Measurements from ENCODE around the gene ADAMTS14. TPM values are rescaled to one million over a fixed set of nuclear protein-coding genes. Genes with fewer than 3 reads are reported as not detected.

Gene ADAMTS14
- total RNA-seq, 2 donors from 2014 or later, result 0.44 to 0.79 TPM

DNA sequence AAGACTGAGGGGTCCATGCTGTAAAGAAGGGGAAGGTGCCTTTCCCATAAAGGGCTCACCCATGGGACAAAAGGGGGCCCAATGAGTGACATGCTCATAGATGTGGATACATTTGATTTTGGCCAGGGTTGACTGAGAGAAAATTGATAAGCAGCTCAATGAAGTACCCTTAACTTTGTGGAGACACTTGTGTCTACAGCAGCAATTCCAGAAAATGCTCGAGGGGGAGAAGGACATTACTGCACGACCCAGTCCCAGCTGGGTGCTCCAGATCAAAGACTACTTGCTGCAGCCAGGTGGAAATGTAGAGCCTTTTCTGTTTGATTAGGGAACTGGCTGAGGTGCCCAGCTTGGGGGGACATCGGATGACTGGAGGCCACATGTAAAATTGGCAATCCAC, 22.2 kb upstream of the ADAMTS14 start:
- no peak for DNase-seq
- Histone ChIP-seq H3K27me3 (ENCODE audit: control insufficient read depth, insufficient read depth, low read length, poor library complexity, severe bottlenecking) (no peaks in the 10 kb centered on the region), H3K9ac (ENCODE audit: extremely low read depth, low read length, poor library complexity, severe bottlenecking) (no peak overlapping the region), H3K36me3 (ENCODE audit: control insufficient read depth, insufficient read depth, low read length) (no peaks in the 10 kb centered on the region), H3K4me1 (ENCODE audit: control insufficient read depth, insufficient read depth, low read length) (no peaks in the 10 kb centered on the region), H3K9me3 (ENCODE audit: control insufficient read depth, low read length) (peaks cover 21% of the 10 kb centered on the region), H3K4me3 (ENCODE audit: low read length) (no peak overlapping the region), H3K27ac (ENCODE audit: low read depth, low read length) (no peak overlapping the region)
- peaks cover 2% of the 10 kb centered on the region for H3K27me3 Mint-ChIP-seq (ENCODE audit: insufficient read depth)
- H3K4me1 Mint-ChIP-seq, result no peaks in the 10 kb centered on the region
- TF ChIP-seq, protein P1, sequence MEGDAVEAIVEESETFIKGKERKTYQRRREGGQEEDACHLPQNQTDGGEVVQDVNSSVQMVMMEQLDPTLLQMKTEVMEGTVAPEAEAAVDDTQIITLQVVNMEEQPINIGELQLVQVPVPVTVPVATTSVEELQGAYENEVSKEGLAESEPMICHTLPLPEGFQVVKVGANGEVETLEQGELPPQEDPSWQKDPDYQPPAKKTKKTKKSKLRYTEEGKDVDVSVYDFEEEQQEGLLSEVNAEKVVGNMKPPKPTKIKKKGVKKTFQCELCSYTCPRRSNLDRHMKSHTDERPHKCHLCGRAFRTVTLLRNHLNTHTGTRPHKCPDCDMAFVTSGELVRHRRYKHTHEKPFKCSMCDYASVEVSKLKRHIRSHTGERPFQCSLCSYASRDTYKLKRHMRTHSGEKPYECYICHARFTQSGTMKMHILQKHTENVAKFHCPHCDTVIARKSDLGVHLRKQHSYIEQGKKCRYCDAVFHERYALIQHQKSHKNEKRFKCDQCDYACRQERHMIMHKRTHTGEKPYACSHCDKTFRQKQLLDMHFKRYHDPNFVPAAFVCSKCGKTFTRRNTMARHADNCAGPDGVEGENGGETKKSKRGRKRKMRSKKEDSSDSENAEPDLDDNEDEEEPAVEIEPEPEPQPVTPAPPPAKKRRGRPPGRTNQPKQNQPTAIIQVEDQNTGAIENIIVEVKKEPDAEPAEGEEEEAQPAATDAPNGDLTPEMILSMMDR (conservative IDR thresholded peaks at IDR 0.05), result no peak
- 82 to 89% methylated on average over 3 of the region's 3 CpGs for WGBS, 2 experiments (ENCODE audit: insufficient coverage in 1 of 2, insufficient read length in 1 of 2)
- peaks cover 2% of the 10 kb centered on the region for H3K36me3 Mint-ChIP-seq (ENCODE audit: low read depth)
- H3K9me3 Mint-ChIP-seq, result peaks cover 61% of the 10 kb centered on the region
- H3K27ac Mint-ChIP-seq, result no peak overlapping the region
- no peak overlapping the region for H3K4me3 Mint-ChIP-seq

DNA sequence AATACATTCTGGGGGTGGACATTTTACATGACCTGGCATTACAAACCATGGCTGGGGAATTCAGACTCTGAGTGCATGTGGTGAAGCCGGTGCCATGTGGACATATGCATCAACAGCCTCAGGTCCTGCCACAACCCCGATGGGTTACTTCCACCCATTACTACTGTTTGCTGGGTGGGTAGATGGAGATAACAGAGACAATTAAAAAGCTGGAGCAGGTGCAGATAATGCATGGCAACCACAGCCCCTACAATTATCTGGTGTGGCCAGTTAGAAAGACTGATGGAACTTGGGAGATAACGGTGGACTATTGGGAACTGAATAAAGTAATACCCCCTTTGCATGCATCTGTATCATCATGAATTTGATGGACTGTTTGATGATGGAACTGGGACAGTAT, 21.6 kb upstream of the ADAMTS14 start:
- H3K27me3 Mint-ChIP-seq (ENCODE audit: insufficient read depth), result peaks cover 2% of the 10 kb centered on the region
- peaks cover 61% of the 10 kb centered on the region for H3K9me3 Mint-ChIP-seq
- Histone ChIP-seq H3K27ac (ENCODE audit: low read depth, low read length) (no peak overlapping the region), H3K36me3 (ENCODE audit: control insufficient read depth, insufficient read depth, low read length) (no peaks in the 10 kb centered on the region), H3K4me1 (ENCODE audit: control insufficient read depth, insufficient read depth, low read length) (no peaks in the 10 kb centered on the region), H3K9ac (ENCODE audit: extremely low read depth, low read length, poor library complexity, severe bottlenecking) (no peak overlapping the region), H3K27me3 (ENCODE audit: control insufficient read depth, insufficient read depth, low read length, poor library complexity, severe bottlenecking) (no peaks in the 10 kb centered on the region), H3K4me3 (ENCODE audit: low read length) (no peak overlapping the region), H3K9me3 (ENCODE audit: control insufficient read depth, low read length) (peaks cover 21% of the 10 kb centered on the region)
- H3K36me3 Mint-ChIP-seq (ENCODE audit: low read depth), result peaks cover 2% of the 10 kb centered on the region
- WGBS, 2 experiments (ENCODE audit: insufficient coverage in 1 of 2, insufficient read length in 1 of 2), result 96 to 100% methylated on average over 1 to 3 of the region's 3 CpGs
- TF ChIP-seq, protein P1 (conservative IDR thresholded peaks at IDR 0.05), result no peak
- H3K27ac Mint-ChIP-seq, result no peak overlapping the region
- H3K4me3 Mint-ChIP-seq, result no peak overlapping the region
- H3K4me1 Mint-ChIP-seq, result no peaks in the 10 kb centered on the region
- DNase-seq, result no peak

- H3K27me3 Mint-ChIP-seq (ENCODE audit: insufficient read depth), result peaks cover 2% of the 10 kb centered on the region
- no peak overlapping the region for H3K27ac ChIP-seq (ENCODE audit: low read depth, low read length)
- H3K4me1 ChIP-seq (ENCODE audit: control insufficient read depth, insufficient read depth, low read length), result no peaks in the 10 kb centered on the region
- no peaks in the 10 kb centered on the region for H3K36me3 ChIP-seq (ENCODE audit: control insufficient read depth, insufficient read depth, low read length)
- H3K9me3 ChIP-seq (ENCODE audit: control insufficient read depth, low read length), result peaks cover 21% of the 10 kb centered on the region
- H3K4me1 Mint-ChIP-seq, result no peaks in the 10 kb centered on the region
- TF ChIP-seq, protein P1 (conservative IDR thresholded peaks at IDR 0.05), result no peak
- DNase-seq, result no peak
- no peak overlapping the region for H3K9ac ChIP-seq (ENCODE audit: extremely low read depth, low read length, poor library complexity, severe bottlenecking)
- peaks cover 61% of the 10 kb centered on the region for H3K9me3 Mint-ChIP-seq
- H3K27ac Mint-ChIP-seq, result no peak overlapping the region
- 93 to 94% methylated on average over 2 to 5 of the region's 5 CpGs for WGBS, 2 experiments (ENCODE audit: insufficient coverage in 1 of 2, insufficient read length in 1 of 2)
- H3K27me3 ChIP-seq (ENCODE audit: control insufficient read depth, insufficient read depth, low read length, poor library complexity, severe bottlenecking), result no peaks in the 10 kb centered on the region
- no peak overlapping the region for H3K4me3 ChIP-seq (ENCODE audit: low read length)
- no peak overlapping the region for H3K4me3 Mint-ChIP-seq
- H3K36me3 Mint-ChIP-seq (ENCODE audit: low read depth), result peaks cover 2% of the 10 kb centered on the region
Measured at GRCh38 chr10:70651661-70652060, 20.6 kb upstream of the ADAMTS14 start.

Measured in endodermal cell (in vitro differentiated cells).